ENCODE results near the gene NEB.
"Not testable (repeated sequence)": the region's sequence is repeated elsewhere in the genome, so short reads cannot be mapped to it uniquely, and the experiment has no call there.

NEB gene

DNA sequence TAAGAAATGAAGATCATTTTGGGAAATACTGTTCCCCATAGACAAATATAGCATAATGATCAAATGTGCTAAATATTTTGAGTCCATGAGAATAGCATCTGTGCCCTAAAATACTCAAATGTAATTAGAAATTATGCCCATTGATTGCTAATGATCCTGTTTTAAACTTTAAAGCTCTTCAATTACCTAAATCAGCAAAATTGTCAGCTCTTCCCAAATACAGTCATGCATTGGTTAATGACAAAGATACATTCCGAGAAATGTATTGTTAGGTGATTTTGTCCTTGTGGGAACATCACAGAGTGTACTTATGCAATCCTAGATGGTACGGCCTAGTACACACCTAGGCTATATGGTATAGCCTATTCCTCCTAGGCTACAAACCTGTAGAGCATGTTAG, 89.7 kb downstream of the NEB start:
- DNase-seq: no peak

- DNase-seq: not testable (repeated sequence)
Measured at GRCh38 chr2:151641895-151642294, 92.4 kb downstream of the NEB start.

GRCh38 chr2:151640087-151640486, 94.2 kb downstream of the NEB start:
- no peak for DNase-seq

DNA sequence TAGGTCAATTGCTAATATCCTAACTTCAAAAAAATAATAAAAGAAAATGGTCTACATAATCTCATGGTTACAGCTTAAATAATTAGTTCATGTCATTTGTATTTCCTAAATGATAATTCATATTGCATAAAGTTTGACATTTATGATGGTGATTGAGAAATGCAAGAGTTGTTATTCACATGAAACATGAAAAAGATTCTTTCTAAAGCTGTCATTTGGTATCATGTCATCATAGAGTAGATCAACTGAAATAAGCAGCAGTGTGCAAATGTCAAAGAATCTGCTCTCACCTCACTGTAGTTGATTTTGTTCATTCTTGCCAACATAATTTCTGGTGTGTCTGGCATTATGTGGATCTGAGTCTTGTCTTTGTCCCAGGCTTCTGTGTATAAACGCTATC, 95.3 kb downstream of the NEB start:
- no peak for DNase-seq

- no peak for DNase-seq
Measured at GRCh38 chr2:151638191-151638933, 95.9 kb downstream of the NEB start.

- no peak for DNase-seq
Measured at GRCh38 chr2:151637271-151637781, 97.0 kb downstream of the NEB start.

GRCh38 chr2:151634736-151635467, 99.4 kb downstream of the NEB start:
- no peak for DNase-seq

GRCh38 chr2:151632993-151633565, 101.2 kb downstream of the NEB start:
- DNase-seq: no peak

GRCh38 chr2:151630372-151630771, 103.9 kb downstream of the NEB start:
- DNase-seq: no peak

GRCh38 chr2:151627353-151627752, 106.9 kb downstream of the NEB start:
- DNase-seq: no peak

DNA sequence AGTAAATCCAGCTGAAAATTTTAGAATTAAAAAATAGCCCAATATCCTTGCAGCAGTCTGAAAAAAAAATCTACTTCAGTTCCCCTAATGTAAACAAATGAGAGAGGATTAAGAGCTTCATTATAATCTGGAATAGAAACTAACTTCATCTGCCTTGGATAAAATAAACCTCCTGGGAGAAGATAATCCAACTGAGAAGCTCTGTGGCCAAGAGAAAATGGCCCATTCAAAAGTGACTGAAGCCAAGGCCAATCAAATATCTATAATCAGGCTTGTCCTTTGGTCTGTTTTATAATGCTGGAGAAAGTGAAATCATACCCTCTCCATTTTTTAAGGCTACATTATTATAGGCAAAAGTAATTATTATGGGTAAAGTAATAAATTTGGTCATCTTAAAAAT, 110.0 kb downstream of the NEB start:
- no peak for DNase-seq

DNA sequence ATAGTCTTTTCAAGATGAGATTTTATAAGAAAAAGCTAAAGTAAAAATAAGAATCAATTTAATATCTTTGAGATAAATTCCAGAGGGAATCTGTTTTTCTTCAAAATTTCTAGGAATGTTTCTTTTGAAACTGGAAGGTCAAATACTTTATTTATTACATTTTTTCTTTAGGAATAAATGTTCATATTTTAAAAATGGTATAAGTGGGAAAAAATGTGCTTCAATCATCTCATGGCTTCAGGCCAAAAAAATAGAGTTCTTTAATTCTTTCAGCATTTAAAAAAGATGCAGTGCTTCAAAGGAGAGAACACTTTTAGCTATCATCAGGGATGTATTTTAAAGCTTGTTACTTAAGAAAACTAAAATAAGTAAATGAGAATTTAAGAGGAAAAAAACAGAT, 110.6 kb downstream of the NEB start:
- no peak for DNase-seq

DNA sequence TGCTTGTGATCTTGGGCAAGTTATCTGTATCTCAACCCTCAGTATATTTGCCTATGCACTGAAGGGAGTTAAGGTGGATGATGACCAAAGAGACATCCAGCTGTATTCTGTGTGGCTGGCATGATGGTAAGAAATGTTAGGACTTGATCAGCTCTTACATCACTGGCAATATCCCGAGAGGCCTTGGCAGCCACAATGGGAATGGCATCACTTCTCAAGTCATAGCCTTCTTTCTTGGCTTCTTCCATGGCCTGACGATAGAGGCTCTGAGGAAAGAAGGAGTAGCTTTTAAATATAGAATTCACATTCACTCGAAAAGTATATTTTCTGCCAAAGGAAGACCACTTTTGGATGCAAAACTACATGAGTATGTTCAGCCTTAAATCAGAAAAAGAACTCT, 113.5 kb downstream of the NEB start:
- DNase-seq: no peak

- DNase-seq: no peak
Measured at GRCh38 chr2:151619337-151619989, 114.8 kb downstream of the NEB start.

GRCh38 chr2:151616760-151617339, 117.4 kb downstream of the NEB start:
- DNase-seq: no peak

GRCh38 chr2:151614606-151615306, 119.5 kb downstream of the NEB start:
- DNase-seq: no peak

DNA sequence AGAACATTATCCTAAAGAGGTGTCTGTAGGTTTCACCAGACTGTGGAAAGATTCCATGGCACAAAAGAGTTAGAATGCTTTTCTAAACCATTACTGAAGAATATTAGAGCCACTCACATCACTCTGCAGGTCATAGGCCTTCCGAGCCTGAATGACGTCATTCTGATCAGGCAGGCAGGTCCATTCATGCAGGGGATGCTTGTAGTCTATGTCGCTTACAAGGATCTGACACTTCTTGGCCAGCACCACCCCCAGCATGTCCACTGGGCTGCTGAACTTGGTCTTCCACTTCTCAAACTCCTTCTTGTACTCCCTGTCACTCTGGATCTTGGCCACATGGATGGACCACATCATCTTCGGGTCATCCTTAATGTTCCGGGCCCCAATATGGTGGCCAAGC, 120.1 kb downstream of the NEB start:
- DNase-seq: no peak

- DNase-seq: no peak
Measured at GRCh38 chr2:151611351-151611750, 122.9 kb downstream of the NEB start.

DNA sequence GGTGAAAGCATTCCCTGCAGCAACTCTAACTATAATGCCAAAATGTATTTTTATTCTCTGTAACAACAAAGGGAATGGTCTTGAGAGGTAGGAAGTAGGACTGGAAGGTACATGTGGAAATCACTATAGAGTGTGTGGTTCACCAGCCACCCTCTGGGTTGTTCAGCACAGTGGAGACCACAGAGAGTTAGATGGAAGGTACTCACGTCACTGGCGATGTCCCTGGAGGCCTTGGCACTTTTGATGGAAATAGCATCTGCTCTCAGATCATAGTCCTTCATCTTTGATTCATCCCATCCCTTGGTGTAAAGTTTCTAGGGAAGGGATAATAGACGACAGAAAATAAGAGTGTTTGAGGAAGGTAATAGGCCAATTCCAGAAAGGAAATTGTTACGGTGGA, 124.0 kb downstream of the NEB start:
- DNase-seq: no peak

DNA sequence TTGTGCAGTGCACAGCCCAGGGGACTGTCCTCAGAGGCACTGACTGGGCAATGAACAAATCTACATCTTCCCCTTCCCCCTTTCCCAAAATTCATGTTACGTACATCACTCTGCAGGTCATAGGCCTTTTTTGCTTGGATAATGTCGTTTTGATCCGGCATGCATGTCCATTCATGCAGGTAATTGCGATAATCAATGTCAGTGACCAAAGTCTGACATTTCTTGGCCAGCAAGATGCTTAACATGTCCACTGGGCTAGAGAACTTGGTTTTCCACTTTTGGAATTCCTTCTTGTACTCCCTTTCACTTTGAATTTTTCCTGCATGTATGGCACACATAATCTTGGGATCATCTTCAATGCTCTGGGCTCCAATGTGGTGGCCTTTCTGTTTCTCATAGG, 124.6 kb downstream of the NEB start:
- no peak for DNase-seq

DNA sequence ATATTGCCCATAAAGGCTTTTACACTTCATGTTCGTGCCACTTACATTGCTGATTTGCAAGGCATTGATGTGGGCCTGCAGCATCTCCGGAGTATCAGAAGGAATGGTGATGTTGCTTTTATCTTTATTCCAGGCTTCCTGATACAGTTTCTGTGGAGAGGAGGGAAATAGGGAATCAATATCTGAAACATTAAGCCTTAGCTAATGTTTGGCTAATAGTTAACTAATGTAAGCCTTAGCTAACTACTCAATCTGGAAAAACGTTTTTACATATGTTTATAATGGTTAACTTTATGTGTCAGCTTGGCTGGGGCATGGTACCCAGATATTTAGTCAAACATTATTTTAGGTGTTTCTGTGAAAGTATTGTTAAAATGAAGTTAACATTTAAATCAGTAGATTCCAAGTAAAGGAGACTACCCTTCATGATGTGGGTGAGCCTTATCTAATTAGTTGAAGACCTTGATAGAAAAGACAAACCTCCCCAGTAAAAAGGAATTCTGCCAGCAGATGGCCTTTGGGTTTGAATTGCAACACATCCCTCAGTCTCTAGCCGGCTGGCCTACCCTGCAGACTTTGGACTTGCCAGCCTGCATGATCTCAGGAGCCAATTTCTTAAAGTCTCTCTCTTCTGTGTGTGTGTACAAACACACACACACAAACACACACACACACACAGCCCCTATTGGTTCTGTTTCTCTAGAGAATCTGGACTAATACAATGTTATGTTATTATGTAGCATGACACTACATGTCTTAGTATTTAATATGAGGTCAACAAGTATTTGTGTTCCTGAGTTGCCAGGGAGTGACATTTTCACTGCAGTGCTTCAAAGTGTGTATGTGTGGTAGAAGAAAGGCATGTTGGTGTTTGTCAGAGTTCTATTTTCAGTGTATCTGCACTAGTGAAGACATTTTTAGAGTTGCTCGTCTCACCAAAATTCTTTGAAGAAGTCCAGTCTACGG, 126.5 kb downstream of the NEB start:
- DNase-seq: not testable (repeated sequence)

All from NCI-H510A (cell line).